NCI-H748 treated with DMSO at 0.1 percent for 48 hours (cell line): Measurements from ENCODE around the gene BCR.

Experiments
- DNase-seq: peaks from one replicate; lab custom pipeline; 2025; lab: John Stamatoyannopoulos, UW

Gene BCR

DNA sequence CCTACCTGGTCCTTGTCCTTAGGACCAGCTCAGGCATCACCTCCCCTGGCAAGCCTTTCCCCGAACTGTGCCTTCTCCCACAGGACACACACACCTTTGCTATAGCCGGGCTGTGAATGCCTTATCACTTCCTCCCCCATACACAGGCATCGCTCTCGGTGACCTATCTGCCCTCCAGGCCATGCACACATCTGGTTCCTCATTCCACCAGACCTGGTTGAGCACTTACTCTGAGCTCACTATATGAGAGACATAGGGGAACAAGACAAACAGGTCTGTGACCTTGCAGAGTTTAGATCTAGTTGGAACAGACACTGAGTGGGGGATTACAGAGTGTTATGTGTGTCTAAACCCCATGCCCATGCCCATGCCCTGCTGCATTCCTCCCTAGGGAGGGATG, 3.1 kb upstream of the BCR start:
- no peak for DNase-seq

DNA sequence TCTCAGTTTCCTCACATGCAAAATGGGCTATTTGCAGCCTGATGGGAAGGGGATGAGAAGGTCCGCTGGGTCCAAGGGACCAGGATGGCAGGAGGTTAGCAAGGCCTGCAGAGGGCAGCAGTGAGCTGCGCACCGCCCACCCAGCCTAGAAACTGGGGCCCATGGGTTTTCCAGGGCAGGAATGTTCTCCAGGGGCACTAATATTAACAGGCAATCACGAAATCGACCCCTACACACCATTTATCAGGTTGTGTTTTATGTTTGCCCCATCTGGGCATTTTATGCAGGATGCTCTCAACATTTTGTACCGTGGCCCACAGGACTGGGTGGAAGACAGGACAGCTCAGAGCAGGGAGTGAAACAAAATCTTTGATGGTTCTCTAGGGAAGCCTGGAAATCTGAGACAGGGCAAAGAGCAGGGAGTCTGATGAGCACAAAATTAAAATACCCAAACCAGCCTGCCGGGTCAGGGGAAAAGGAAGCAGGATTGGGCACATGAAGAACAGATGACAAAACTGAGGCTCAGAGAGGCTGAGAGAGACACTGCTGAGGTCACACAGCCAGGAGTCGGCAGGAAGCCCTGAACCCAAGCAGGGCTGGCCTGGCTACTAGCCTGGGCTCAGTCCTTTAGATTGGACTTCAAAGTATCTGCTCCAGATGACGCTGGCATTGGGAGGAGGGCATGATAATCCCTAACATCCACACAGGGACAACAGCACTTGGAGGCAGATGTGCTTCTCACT, 1.6 kb upstream of the BCR start:
- no peak for DNase-seq

DNA sequence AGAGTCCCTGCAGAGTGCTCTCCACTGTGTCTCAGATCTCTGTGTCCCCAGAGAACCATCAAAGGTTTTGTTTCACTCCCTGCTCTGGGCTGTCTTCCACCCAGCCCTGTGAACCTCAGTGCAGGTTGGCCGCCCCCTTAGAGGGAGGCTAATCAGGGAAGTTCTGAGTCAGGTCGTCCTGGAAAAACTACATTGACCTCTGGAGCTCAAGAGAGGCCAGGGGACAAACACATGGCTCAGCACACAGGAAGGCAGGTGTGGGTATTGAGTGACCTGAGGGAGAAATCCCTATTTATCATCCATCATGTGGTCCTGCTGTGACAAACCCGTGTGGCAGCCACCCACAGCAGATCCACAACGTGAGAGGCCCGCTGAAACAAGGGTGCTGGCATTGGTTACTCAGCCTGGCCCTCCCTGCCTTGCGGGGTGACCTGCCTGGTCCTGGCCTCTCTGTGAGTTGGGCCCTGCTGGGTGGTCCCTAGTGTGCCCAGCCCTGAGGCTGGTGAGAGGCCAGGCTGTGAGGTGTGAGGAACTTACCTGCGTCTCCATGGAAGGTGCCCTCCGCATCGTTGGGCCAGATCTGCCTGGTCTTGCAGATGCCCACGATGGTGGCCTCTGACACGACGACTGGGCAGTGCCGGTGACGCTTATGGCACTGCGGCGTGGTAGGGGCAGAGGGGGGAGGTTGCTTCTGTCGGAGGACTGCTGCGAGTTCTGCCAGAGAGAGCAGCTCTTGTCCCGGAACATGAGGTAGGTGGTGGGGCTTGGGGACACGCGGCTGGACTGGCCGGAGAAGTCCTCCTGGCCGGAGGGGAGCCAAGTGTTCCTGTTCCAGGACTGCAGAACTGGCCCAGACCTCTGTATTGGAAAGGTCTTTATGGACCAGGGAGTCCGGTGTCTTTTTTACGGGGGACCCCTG, 669 bp upstream of the BCR start:
- no peak for DNase-seq

DNA sequence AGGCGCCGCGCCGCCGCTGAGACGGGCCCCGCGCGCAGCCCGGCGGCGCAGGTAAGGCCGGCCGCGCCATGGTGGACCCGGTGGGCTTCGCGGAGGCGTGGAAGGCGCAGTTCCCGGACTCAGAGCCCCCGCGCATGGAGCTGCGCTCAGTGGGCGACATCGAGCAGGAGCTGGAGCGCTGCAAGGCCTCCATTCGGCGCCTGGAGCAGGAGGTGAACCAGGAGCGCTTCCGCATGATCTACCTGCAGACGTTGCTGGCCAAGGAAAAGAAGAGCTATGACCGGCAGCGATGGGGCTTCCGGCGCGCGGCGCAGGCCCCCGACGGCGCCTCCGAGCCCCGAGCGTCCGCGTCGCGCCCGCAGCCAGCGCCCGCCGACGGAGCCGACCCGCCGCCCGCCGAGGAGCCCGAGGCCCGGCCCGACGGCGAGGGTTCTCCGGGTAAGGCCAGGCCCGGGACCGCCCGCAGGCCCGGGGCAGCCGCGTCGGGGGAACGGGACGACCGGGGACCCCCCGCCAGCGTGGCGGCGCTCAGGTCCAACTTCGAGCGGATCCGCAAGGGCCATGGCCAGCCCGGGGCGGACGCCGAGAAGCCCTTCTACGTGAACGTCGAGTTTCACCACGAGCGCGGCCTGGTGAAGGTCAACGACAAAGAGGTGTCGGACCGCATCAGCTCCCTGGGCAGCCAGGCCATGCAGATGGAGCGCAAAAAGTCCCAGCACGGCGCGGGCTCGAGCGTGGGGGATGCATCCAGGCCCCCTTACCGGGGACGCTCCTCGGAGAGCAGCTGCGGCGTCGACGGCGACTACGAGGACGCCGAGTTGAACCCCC, 798 bp downstream of the BCR start:
- no peak for DNase-seq

DNA sequence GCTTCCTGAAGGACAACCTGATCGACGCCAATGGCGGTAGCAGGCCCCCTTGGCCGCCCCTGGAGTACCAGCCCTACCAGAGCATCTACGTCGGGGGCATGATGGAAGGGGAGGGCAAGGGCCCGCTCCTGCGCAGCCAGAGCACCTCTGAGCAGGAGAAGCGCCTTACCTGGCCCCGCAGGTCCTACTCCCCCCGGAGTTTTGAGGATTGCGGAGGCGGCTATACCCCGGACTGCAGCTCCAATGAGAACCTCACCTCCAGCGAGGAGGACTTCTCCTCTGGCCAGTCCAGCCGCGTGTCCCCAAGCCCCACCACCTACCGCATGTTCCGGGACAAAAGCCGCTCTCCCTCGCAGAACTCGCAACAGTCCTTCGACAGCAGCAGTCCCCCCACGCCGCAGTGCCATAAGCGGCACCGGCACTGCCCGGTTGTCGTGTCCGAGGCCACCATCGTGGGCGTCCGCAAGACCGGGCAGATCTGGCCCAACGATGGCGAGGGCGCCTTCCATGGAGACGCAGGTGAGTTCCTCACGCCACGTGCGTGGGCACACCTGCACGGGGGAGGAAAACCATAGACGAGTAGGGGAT, 1.5 kb downstream of the BCR start:
- no peak for DNase-seq

DNA sequence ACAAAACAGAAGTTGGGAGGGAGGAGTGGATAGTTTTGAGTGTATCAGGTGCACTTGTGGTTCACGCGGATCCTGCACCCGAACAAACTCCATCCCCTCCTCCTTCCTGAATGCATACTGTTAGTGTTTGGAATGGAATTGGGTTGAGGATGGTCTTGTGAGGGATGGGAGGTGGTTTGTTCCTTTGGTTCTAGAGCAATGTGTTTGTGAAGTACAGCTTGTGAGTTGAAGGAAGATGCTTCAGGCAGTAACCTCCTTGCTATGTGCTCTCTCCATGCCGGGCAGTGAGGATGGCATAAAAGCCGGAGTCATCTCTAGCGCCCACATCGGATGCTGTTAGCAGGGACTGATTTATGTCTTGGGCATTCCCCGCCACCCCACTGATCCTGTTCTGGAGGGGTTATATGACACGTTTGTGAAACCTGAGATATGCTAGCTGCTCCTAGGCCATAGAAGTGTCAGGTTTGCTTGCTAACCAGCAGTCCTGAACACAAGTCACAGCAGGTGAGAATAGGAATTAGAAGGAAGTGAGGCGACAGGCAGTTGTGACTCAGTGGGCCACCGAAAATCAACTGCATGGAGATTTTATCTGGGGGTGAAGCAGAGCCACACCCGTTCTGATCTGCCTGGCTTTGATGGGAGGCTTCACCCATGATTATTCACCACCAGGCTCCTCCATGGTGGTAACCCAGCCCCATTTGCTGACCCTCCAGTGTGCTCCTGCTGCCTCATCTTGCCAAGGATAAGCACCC, 2.2 kb downstream of the BCR start:
- DNase-seq, result peak; percentile 17

DNA sequence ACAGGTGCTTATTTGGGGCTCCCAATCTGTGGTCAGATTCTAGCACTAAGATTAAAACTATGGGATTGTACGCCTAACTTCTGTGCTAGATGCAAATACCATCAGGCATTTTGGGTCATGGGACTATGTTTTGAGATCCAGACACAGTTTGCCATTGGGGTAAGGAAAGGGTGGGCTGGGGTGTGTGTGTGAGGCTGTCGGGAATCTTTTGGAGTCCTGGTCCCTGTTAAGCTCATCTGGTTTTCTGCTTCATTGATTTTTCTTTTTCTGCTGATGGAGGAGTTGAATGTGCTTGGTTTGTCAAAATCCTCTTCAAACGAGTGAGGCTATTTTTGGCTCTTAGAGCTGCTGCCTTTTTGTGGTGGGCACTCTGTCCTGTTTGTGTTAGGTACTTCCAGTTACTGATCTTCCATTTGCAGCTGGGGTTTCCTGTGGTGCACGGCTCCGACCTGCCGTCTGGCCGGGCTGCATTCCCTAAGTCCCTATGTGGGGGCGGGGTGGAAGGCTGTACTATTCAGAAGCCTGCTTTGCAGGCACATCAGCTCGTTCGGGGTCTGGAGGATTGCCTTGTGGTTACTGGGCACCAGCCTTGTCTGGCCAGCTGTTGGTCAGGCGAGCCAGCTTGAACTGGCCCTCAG, 2.9 kb downstream of the BCR start:
- DNase-seq, result no peak

DNA sequence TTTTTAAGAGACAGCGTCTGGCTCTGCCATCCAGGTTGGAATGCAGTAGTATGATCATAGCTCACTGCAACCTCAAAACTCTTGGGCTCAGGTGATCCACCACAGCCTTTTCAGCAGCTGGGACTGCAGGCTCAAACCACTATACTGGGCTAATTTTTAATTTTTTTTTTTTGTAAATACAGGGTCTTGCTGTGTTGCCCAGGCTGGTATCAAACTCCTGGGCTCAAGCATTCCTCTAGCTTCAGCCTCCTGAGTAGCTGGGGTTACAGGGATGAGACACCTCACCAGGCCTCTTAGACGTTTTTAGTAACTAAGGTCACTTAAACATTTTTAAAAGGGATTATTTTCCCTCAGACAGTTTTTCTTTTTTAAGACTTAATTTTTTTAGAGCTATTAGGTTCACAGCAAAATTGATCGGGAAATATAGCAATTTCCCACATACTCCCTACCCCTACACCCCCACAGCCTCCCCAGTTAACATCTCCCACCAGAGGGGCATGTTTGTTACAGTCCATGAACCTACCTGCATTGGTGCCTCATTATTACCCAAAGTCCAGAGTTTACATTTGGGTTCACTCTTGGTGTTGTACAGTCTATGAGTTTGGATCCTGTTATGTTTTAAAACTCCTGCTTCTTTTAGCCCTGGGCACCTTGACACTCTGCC, 3.9 kb downstream of the BCR start:
- no peak for DNase-seq

DNA sequence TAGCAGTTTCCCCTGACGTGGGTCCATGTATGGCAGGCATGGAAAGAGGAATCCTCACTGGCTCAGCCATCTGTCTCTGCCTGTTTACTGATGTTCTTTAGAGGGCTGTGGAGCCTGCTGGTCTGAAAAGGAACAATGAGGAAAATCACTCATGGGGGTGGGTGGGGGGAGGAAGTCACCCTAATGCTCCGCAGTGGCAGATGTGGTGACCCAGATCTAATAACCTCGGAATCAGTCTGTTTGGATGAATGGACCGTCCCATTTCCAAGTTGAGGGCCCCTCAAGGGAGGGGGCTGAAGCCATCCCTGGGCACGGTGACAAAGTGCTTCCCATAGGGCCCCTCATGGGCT, 4.4 kb downstream of the BCR start:
- DNase-seq, result no peak

DNA sequence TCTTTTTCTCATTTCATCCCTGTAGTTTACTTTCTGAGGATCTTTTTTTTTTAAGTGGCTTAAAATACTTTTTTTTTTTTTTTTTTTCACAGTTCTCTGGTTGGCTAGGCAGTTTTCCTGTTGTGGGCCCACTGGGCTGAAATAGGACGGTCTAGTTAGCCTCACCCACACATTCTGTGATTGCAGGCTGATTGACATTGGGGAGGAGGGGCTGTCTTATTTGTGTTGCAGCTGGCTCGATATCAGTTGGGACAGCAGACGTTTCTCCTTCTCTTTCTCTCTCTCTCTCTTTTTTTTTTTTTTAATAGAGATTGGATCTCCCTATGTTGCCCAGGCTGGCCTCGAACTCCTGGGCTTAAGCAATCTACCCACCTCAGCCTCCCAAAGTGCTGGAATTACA, 6.9 kb downstream of the BCR start:
- DNase-seq, result no peak

DNA sequence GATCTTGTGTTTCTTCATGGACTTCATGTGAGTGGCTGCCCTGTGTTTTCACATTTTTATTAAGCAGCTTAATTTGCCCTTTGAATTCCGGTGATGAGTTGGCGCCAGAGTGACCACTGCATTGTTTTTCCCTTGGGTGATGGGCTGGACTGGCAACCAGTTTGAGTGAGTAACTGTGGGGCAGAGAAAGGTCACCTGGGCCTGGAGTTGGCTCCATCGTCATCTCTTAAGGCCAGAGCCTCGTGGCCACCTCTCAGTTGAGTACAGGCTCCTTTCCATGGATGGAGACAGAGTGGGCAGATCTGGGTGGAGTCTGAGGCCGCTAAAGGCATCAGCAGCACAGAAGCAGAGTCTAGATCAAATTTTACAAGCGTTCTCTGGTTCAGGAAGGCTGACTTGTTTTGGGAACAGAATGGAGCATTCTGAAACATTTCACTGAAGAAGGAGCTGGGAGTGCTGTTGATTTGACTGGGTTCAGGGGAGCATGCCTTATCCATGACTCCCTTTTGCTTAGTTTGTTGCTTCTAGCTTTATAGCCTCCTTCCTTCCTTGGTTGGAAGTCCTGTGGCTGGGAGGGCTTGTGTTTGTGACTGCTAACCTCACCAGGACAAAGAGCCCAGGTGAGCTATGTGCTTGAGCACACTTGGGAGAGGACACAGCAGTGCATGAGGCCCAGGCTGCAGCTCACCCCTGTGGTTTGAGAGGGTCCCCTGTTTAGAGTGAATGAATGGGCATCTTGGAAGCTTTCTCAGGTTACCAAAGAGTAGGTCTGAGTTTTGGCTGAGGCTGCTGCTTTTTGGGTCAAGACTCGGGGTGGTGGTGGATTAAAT, 7.8 kb downstream of the BCR start:
- no peak for DNase-seq

DNA sequence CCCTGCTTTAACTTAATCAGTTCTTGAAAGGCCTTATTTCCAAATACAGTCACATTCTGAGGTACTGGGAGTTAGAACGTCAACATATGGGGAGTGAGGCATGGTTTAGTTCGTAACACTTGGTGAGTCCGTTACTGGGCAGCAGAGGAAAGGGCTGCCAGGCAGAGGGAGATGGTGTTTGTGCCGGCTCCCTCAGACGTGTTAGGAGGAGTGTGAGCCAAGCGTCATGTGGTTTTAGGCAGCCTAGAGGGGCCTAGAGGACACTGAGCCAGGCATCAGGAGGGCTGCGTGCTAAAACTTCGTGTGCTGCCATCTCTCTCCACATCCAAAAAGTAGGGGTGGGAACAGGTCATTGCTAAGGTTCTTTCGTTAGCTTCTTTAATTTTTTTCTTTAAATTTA, 10.2 kb downstream of the BCR start:
- DNase-seq, result no peak

DNA sequence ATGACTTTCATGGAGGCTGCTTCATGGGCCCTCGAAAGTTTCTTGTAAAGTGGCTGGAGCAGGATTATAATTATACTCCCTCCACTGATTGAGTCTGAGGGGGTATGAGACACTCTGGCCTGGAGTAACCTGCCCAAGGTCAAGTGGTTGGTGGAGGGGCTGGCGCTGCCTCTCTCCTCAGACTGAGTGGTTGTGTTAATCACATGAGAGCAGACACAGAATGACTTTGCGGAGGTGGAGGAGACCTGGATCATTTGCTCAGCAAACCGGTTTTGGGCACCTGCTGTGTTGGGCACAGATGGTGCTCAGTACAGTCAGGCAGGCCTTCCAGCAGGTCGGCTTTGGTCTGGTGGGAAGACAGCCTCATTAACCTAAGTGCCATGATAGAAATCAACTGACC, 11.8 kb downstream of the BCR start:
- DNase-seq, result peak; percentile 75

DNA sequence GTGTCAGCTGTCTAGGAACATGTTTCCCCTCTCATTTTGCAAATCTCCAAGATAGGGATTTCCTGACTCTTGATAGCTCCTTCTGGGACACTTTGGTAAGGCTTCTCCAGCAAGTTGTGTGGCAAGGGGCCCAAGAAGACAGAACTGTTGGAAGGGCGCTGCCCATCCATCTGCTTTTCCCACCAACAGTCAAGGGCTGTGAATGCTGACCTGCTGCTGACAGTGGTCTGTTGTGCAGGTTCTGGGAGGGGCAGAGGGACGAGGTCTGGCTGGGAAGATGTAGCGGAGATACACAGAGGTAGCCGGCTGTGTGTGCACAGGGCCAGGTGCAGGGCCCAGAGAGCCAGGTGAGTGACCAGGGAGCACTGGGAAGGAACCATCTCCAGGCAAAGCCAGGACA, 12.2 kb downstream of the BCR start:
- no peak for DNase-seq

DNA sequence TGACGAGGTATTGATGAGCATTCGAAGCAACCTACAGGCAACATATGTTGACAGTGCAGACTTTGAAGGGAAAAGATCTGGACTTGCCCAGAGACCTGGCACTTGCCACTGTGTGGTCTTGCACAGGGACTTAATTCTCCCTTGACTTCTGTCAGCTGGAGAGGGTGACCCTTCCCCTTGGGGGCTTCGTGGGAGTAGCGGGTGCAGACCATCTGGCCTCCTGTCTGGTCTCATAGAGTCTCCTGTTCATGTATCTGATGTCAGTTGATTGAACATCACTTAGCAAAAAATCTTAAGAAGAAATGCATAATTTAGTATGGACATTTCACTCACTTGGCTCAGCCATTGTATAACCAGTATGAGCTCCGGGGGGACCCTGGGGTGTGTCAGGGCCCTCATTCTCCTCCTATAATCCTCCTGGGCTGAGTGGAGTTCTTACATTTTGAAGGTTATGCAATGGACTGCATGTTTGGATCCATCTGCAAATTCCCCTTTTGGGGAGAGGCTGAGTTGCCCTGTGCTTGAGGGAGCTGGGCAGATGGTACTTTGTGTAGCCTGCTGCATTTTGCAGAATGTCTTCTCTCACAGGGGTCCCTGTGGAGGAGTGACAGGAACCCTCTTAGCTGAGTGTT, 13.0 kb downstream of the BCR start:
- no peak for DNase-seq

DNA sequence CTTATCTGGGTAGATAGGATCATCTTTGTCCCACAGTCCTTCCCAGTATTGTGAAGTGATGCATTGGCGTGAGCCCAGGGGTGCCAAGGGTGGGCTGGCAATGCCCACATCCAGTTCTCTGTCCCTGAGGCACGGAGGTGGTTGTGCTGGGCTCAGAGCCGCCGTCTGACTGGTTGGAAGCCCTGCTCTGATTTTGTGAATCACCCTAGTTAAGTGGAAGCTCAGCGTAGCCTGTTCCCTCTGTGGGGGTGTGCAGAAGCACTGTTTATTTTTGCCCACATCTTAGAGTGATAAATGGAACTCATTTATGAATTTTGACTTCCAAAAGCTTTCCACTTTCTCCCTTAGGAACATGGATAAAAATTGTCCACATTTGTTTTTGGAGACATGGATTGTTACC, 13.6 kb downstream of the BCR start:
- no peak for DNase-seq

DNA sequence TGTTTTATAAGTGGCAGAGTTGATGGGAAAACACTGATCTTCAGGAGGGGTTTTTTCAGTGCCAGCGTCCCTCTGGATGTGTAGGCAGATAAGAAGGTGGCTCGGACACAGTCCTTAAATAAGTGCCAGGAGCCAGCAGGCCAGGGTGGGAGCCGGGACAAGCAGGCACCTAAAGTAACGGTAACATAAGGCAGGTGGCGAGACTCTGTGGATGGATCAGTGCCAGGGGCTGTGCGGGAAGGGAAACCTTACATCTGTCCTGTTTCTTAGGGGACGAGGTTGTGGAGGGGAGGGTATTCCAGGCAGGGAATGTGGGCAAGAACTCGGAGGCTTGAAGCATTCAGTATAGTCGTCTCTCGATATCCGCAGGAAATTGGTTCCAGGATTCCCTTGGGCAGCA, 15.9 kb downstream of the BCR start:
- no peak for DNase-seq

DNA sequence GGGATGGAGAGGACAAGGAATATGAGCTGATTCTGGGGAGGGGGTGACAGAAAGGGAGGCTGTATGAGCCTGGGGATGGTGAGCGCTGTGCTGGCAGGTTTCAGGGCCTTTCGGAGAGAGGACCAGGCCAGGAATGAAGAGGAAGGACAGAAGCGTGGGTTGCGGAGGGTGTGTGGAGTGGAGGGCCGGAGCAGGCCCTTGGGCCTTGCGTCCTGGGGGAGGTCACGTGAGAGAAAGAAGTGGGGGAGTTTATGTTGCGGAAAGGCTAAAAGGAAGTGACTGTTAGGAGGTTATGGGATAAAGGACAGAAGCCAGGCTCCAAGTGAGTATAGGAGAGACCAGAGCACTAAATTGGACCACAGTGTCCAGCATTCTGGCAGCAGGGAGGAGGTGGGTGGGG, 17.5 kb downstream of the BCR start:
- no peak for DNase-seq

DNA sequence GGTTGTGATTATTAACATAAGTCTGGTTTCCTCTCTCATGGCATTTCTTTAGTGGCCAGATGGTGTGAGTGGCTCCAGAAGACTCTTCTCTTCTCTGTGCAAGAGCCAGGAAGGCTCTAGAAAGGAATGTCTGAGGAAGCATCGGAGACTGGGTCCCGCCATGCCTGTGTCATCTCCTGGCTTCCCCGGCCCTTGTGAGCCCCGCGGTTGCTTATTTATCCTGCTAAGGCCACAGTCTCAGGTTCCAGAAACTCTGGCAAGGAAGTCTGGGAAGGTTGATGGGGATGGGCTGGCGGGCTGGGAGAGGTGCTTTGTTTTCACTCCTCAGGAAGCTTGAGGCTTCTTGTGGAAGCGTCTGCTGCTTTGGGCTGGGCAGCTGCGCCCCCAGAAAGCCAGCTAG, 18.9 kb downstream of the BCR start:
- no peak for DNase-seq
